Glutamatergic neuron (in vitro differentiated cells): ENCODE measurements around the gene SLC27A2. TPM values are rescaled to one million over a fixed set of nuclear protein-coding genes. Genes with fewer than 3 reads are reported as not detected.

Source experiments
- DNase-seq: peaks from one replicate; pipeline ENCODE4 v3.0.0; 2022
- H3K27ac Mint-ChIP-seq: one replicate; pipeline ENCODE4 v1.8.0; 2020; ENCODE audit warnings: mild to moderate bottlenecking, mixed read lengths, inconsistent platforms; ENCODE audit not compliant: unreplicated experiment
- H3K27me3 Mint-ChIP-seq: one replicate; pipeline ENCODE4 v1.8.0; 2020; ENCODE audit warnings: mild to moderate bottlenecking, moderate library complexity, mixed read lengths, inconsistent platforms; ENCODE audit not compliant: unreplicated experiment
- H3K36me3 Mint-ChIP-seq: one replicate; pipeline ENCODE4 v1.8.0; 2020; ENCODE audit warnings: mild to moderate bottlenecking, mixed read lengths, inconsistent platforms; ENCODE audit not compliant: unreplicated experiment
- H3K4me1 Mint-ChIP-seq: one replicate; pipeline ENCODE4 v1.8.0; 2020; ENCODE audit warnings: mild to moderate bottlenecking, low read depth, mixed read lengths, inconsistent platforms; ENCODE audit not compliant: unreplicated experiment
- H3K4me3 Mint-ChIP-seq: one replicate; pipeline ENCODE4 v1.8.0; 2020; ENCODE audit warnings: mild to moderate bottlenecking, mixed read lengths, inconsistent platforms; ENCODE audit not compliant: unreplicated experiment
- H3K9me3 Mint-ChIP-seq: one replicate; pipeline ENCODE4 v1.8.0; 2020; ENCODE audit warnings: mild to moderate bottlenecking, moderate library complexity, mixed read lengths, inconsistent platforms; ENCODE audit not compliant: unreplicated experiment
- CTCF ChIP-seq: fragments of 200-600 bp; sonication (generic); IDR thresholded peaks from one replicate; pipeline ENCODE4 v1.5.0; 2021; ENCODE audit not compliant: partially characterized antibody, unreplicated experiment
- total RNA-seq: library from RNA; stranded (reverse); fragmentation: NEBNext Ultra II Directional; extraction: Animal tissue kit (Norgen Biotek cat#: 25700); gene quantifications from one replicate; pipeline ENCODE4 v1.2.1, GENCODE V29; 2021; ENCODE audit not compliant: unreplicated experiment

SLC27A2 gene
- total RNA-seq, 1 donor from 2014 or later, result not detected

DNA sequence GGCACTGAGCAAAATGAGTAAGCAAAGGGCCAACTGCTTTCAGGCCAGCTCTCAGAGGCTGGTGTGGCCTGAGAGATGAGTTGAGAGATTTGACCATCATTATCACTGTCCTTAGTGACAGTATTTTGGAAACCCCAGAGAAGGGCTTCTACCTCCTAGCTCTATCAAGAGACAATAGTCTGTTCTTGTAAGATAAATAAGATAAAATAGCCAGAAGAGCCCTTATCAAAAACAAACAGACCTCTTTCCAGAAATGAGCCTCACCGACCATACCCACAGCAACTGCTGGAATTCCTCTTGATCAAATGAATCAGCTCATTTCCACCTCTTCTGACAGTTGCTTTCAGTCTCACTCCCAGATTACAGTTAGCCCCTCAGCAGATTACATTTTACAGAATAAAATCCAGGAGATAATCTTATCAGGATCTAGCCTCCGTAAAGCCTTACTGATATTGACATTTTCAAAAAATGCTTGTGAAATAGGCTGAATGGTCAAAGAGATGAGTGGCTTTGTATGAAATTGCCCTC lies 79.0 kb downstream of the SLC27A2 start:
- no peak for TF ChIP-seq CTCF
- Mint-ChIP-seq H3K27ac (no peak overlapping the region), H3K4me3 (no peak overlapping the region), H3K4me1 (no peaks in the 10 kb centered on the region), H3K36me3 (no peaks in the 10 kb centered on the region), H3K9me3 (peaks cover 2% of the 10 kb centered on the region), H3K27me3 (no peaks in the 10 kb centered on the region)
- DNase-seq, result no peak

DNA sequence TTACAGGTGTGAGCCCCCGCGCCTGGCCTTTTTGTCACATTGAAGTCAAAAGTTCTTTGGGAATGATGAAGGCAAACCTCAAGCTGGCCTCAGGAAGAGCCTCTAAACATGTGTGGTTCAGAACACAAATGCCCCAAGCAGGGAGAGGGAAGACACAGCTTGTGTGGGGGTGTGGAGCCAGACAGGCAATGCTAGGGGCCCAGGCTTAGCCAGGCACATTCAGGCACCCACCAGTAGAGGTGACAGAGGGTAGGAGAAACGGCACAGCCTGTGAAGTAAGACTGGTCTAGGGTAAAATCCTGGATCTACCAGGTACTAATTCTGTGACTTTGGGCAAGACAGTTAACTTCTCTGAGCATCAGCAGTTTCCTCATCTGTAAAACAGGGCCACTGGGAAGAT lies 80.0 kb downstream of the SLC27A2 start:
- H3K27ac Mint-ChIP-seq, result no peak overlapping the region
- no peaks in the 10 kb centered on the region for H3K4me1 Mint-ChIP-seq
- no peaks in the 10 kb centered on the region for H3K36me3 Mint-ChIP-seq
- DNase-seq, result no peak
- no peak overlapping the region for H3K4me3 Mint-ChIP-seq
- no peak for TF ChIP-seq CTCF
- H3K27me3 Mint-ChIP-seq, result no peaks in the 10 kb centered on the region
- H3K9me3 Mint-ChIP-seq, result peaks cover 2% of the 10 kb centered on the region

- Mint-ChIP-seq H3K4me1 (no peaks in the 10 kb centered on the region), H3K27me3 (no peaks in the 10 kb centered on the region)
Observed at GRCh38 chr15:50262533-50262932, 80.5 kb downstream of the SLC27A2 start.

GRCh38 chr15:50265620-50266019 lies 83.6 kb downstream of the SLC27A2 start, which contains the start of gene HDC:
Gene HDC (minus strand): TSS chr15:50265726. CDS start chr15:50265623, 103 bp downstream.
- no peak within 1 kb of the TSS for H3K4me3 Mint-ChIP-seq
- no peaks in the 10 kb centered on the region for H3K27me3 Mint-ChIP-seq
- H3K4me1 Mint-ChIP-seq, result no peaks in the 10 kb centered on the region
- TF ChIP-seq CTCF, result no peak
- DNase-seq, result no peak
- H3K36me3 Mint-ChIP-seq, result no peaks in the 10 kb centered on the region
- H3K27ac Mint-ChIP-seq, result no peak within 1 kb of the TSS
- H3K9me3 Mint-ChIP-seq, result no peaks in the 10 kb centered on the region

More at GRCh38 chr15:50262533-50262932, 80.5 kb downstream of the SLC27A2 start:
- Mint-ChIP-seq H3K9me3 (no peaks in the 10 kb centered on the region), H3K27ac (no peak overlapping the region), H3K36me3 (no peaks in the 10 kb centered on the region), H3K4me3 (no peak overlapping the region)
- no peak for TF ChIP-seq CTCF
- DNase-seq, result no peak

DNA sequence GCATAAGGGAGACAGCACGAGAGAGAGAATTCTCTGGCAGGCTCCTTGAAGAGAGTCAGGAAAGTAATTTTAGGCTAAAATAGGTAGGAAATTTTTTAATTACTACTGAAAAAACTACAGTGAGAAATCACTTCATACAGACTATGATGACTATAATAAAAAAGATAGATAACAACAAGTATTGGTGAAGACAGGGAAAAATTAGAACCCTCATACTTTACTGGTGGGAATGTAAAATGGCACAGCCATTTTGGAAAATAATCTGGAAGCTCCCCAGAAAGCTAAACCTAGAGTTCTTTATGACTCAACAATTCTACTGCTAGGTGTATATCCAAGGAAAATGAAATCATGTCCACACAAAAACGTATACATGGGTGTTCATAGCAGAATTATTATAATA lies 85.6 kb downstream of the SLC27A2 start:
- no peaks in the 10 kb centered on the region for H3K4me1 Mint-ChIP-seq
- H3K4me3 Mint-ChIP-seq, result no peak overlapping the region
- no peaks in the 10 kb centered on the region for H3K36me3 Mint-ChIP-seq
- H3K9me3 Mint-ChIP-seq, result no peaks in the 10 kb centered on the region
- DNase-seq, result no peak
- H3K27ac Mint-ChIP-seq, result no peak overlapping the region
- H3K27me3 Mint-ChIP-seq, result no peaks in the 10 kb centered on the region
- TF ChIP-seq CTCF, result no peak
